ENCODE results near the gene HIP1R. TPM values are rescaled to one million over a fixed set of nuclear protein-coding genes. Genes with fewer than 3 reads are reported as not detected.
"Not testable (repeated sequence)": the region's sequence is repeated elsewhere in the genome, so short reads cannot be mapped to it uniquely, and the experiment has no call there.

The HIP1R gene
- total RNA-seq, 2 donors from 2014 or later, result 20.0 to 28.1 TPM

DNA sequence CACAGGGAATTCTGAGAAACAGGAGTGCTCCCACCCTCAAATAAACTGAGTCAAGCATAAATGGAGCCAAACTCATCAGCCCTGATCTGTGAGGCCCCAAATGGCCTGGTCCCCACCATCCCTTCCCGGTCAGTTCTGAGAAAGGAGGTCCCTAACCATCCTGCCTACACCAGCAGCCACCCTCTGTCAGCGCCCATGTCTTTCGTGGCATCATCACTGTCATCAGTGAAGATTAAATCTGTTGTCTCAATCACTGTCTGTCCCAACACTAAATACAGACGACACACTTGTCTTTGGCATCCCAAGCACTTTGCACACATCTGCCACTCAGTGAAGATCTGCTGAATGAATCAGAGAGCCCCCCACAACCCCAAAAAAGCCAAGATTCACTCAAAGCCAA lies 38.3 kb downstream of the HIP1R start:
- ATAC-seq (replicated peaks in 1 of 2) (no peak), DNase-seq (no peak)
- Mint-ChIP-seq H3K4me1 (ENCODE audit: low read depth) (peaks cover 76% of the 10 kb centered on the region), H3K27ac (no peak overlapping the region), H3K36me3 (ENCODE audit: insufficient read depth in 2 of 2) (peaks cover 8 to 14% of the 10 kb centered on the region in 2 donors), H3K9me3 (no peaks in the 10 kb centered on the region), H3K4me3 (peak overlapping the region; percentile 2 to 27), H3K27me3 (ENCODE audit: low read depth) (peaks cover 59% of the 10 kb centered on the region)

DNA sequence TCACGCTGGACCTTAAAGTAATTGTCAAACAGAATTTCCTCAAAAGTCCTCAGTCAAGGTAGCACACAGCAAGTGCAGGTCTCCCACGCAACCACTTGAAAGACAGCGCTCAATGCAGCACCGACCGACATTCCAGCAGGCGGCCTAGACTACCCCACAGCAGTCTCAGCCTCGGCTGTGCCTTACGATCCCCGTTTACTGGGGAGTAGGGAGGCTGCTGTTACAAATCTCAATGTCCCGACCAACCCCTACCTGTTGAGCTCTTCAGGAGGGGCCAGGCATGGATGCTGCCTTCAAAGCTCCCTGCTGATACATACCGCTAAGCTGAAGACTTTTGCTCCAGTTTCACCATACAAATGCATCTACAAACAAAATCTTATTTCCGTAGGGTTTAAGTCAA lies 38.8 kb downstream of the HIP1R start:
- Mint-ChIP-seq H3K27me3 (ENCODE audit: low read depth) (peaks cover 59% of the 10 kb centered on the region), H3K4me1 (ENCODE audit: low read depth) (peaks cover 82% of the 10 kb centered on the region), H3K27ac (peak overlapping the region; percentile 69), H3K4me3 (peak overlapping the region; percentile 27 to 68), H3K9me3 (no peaks in the 10 kb centered on the region), H3K36me3 (ENCODE audit: insufficient read depth in 2 of 2) (peaks cover 8 to 10% of the 10 kb centered on the region in 2 donors)
- DNase-seq (peak; percentile 49 to 64), ATAC-seq (replicated peaks in 1 of 2) (peak; percentile 48 to 57)

DNA sequence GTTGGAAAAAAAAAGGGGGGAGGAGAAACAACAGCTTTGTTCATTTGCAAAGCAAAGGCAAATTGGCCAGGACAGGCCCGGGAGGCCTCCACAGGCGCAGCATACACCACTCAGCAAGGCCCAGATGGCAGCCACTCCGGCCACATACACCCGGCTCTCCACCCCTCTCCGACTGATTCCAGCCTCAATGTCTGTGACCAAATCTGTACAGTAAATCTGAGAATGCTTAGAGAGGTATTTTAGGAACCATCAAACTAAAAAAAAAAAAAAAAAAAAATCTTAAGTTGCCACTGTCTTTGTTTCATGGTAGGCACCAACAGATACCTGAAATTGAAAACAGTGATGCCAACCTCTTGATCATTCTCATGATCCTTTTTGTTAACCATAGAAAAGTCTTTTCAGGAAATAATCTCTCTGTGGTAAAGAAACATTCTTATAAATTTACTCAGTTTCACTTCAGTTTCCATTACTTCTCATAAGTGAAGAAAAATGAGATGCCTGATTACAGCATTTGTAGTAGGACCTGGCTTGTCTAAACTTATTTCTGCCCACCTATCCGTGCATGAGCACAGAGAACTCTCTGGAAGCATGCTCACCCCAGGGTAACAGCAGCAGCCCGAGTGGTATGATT lies 40.4 kb downstream of the HIP1R start:
- peaks cover 0 to 5% of the 10 kb centered on the region in 2 donors for H3K36me3 Mint-ChIP-seq (ENCODE audit: insufficient read depth in 2 of 2)
- no peaks in the 10 kb centered on the region for H3K9me3 Mint-ChIP-seq
- peaks cover 68% of the 10 kb centered on the region for H3K27me3 Mint-ChIP-seq (ENCODE audit: low read depth)
- peak overlapping the region; percentile 62 to 64 for H3K4me3 Mint-ChIP-seq
- ATAC-seq (replicated peaks in 1 of 2) (peak; percentile 63 to 64), DNase-seq (no peak)
- H3K27ac Mint-ChIP-seq, result peak overlapping the region; percentile 45
- H3K4me1 Mint-ChIP-seq (ENCODE audit: low read depth), result peaks cover 97% of the 10 kb centered on the region

DNA sequence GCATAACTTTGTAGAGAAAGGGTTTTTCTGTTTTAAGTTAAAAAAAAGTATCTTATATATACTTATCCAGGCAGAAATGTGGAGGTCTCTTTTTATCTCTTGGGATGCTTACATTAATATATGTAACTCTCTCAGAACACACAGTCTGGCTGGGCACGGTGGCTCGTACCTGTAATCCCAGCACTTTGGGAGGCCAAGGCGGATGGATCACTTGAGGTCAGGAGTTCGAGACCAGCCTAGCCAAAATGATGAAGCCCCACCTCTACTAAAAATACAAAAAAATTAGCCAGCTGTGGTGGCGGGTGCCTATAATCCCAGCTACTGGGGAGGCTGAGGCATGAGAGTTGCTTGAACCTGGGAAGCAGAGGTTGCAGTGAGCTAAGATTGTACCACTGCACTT lies 41.0 kb downstream of the HIP1R start:
- Mint-ChIP-seq H3K27ac (peak overlapping the region; percentile 45), H3K4me3 (peak overlapping the region; percentile 62 to 64), H3K27me3 (ENCODE audit: low read depth) (peaks cover 71% of the 10 kb centered on the region), H3K4me1 (ENCODE audit: low read depth) (peaks cover 97% of the 10 kb centered on the region)
- not testable (repeated sequence) for H3K36me3 Mint-ChIP-seq (ENCODE audit: insufficient read depth in 2 of 2); ATAC-seq (replicated peaks in 1 of 2); H3K9me3 Mint-ChIP-seq; DNase-seq

DNA sequence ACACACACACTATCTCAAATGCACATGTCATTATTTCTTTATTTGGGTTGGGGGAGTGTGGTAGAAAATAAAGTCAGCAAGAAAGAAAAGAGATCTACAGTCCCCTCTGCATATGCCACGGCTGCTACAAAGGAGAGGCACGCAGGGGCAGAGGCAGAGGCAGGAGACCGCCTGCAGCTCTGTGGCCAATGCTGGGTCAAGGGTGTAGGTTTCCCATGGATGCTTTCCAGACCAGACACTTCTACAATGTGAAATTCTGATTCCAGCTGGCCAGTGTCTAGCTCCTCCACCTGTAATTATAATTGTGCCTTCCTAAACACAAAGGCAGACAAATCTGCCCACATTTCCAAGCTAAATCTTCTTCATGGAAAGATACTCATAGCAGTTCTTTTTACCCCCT lies 41.5 kb downstream of the HIP1R start:
- peaks cover 74% of the 10 kb centered on the region for H3K27me3 Mint-ChIP-seq (ENCODE audit: low read depth)
- H3K4me1 Mint-ChIP-seq (ENCODE audit: low read depth), result peaks cover 94% of the 10 kb centered on the region
- no peak for ATAC-seq (replicated peaks in 1 of 2)
- H3K4me3 Mint-ChIP-seq, result peak overlapping the region in 1 of 2 donors; percentile 24
- H3K9me3 Mint-ChIP-seq, result no peaks in the 10 kb centered on the region
- DNase-seq, result no peak
- H3K27ac Mint-ChIP-seq, result peak overlapping the region; percentile 35
- H3K36me3 Mint-ChIP-seq (ENCODE audit: insufficient read depth in 2 of 2), result peaks cover 0 to 4% of the 10 kb centered on the region in 2 donors

DNA sequence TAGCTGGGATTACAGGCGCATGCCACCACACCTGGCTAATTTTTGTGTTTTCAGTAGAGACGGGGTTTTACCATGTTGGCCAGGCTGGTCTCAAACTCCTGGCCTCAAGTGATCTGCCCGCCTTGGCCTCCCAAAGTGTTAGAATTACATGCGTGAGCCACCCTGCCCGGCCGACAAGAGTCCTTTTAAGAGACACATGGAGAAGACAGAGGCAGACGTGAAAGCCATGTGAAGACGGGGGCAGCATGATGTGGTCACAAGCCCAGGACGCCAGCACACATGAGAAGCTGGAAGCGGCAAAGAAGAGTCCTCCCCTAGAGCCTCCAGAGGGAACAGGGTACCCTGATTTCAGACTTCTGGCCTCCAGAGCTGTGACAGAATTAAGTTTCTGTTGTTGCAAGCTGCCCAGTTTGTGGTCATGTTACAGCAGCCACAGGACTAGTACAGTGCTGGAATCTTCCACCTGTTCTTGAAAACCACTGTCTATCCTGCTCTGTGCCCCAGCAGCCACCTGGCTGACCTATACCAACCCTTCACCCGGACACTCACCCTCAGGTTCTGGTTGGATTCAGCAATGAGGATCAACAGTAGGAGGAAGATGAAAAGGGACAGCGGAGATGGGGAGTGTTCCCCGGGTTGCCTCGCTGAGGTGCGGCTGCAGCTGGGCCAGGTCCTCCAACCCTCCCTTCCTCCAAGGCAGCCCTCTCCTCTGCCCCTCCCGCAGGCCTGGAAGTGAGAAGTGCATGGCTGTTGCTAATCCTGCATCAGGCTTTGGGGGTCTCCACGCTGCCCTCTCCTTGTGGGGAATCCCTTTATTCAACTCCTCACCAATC lies 43.7 kb downstream of the HIP1R start:
- Mint-ChIP-seq H3K9me3 (no peaks in the 10 kb centered on the region), H3K27me3 (ENCODE audit: low read depth) (peaks cover 75% of the 10 kb centered on the region), H3K27ac (no peak overlapping the region), H3K36me3 (ENCODE audit: insufficient read depth in 2 of 2) (peaks cover 5 to 7% of the 10 kb centered on the region in 2 donors), H3K4me3 (no peak overlapping the region), H3K4me1 (ENCODE audit: low read depth) (peaks cover 94% of the 10 kb centered on the region)
- DNase-seq (no peak), ATAC-seq (replicated peaks in 1 of 2) (no peak)

DNA sequence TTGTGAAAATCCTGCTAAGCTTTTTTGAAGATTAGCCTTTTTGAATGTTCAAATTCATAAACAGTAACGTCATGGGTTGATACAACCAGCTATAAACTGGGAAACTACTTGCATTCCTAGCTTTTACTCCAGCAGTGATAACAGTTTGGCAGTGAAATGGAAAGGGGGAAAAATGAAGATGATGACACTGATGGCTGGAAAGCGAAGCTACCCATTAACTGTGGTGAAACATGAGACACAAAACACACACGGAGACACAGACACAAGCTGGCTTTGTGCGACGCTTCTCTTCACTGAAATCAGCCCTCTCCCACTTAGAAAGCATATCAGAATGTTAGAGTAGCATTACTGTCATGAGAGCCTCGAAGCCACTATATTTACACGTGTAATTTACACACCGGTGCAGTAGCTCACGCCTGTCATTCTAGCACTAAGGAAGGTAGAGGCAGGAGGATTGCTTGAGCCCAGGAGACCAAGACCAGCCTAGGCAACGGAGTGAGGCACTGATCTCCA lies 45.0 kb downstream of the HIP1R start:
- ATAC-seq (replicated peaks in 1 of 2) (no peak), DNase-seq (no peak)
- H3K27me3 Mint-ChIP-seq (ENCODE audit: low read depth), result peaks cover 69% of the 10 kb centered on the region
- H3K4me1 Mint-ChIP-seq (ENCODE audit: low read depth), result peaks cover 96% of the 10 kb centered on the region
- no peak overlapping the region for H3K4me3 Mint-ChIP-seq
- no peak overlapping the region for H3K27ac Mint-ChIP-seq
- no peaks in the 10 kb centered on the region for H3K9me3 Mint-ChIP-seq
- peaks cover 5 to 7% of the 10 kb centered on the region in 2 donors for H3K36me3 Mint-ChIP-seq (ENCODE audit: insufficient read depth in 2 of 2)

DNA sequence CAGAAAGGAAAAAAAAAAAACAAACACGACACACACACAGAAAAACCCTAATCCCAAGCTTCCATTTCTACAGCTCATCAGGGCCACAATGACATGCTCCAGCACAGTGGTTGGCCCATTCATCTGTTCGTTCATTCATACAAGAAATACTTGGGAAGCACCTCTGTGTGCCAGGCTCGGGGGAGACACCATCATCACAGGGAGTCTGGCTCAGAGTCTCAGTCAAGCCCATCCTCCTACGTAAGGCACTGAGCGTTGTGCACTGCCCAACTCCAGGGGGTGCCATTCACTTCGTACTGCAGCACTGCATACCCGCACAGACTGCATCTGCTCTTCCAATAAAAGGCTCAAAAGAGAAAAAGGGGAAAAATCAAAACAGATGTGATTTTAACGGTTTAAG lies 45.4 kb downstream of the HIP1R start:
- peaks cover 5 to 7% of the 10 kb centered on the region in 2 donors for H3K36me3 Mint-ChIP-seq (ENCODE audit: insufficient read depth in 2 of 2)
- ATAC-seq (replicated peaks in 1 of 2), result peak; percentile 41 to 51
- H3K4me3 Mint-ChIP-seq, result no peak overlapping the region
- H3K4me1 Mint-ChIP-seq (ENCODE audit: low read depth), result peaks cover 92% of the 10 kb centered on the region
- no peak for DNase-seq
- H3K27me3 Mint-ChIP-seq (ENCODE audit: low read depth), result peaks cover 69% of the 10 kb centered on the region
- no peak overlapping the region for H3K27ac Mint-ChIP-seq
- H3K9me3 Mint-ChIP-seq, result no peaks in the 10 kb centered on the region

DNA sequence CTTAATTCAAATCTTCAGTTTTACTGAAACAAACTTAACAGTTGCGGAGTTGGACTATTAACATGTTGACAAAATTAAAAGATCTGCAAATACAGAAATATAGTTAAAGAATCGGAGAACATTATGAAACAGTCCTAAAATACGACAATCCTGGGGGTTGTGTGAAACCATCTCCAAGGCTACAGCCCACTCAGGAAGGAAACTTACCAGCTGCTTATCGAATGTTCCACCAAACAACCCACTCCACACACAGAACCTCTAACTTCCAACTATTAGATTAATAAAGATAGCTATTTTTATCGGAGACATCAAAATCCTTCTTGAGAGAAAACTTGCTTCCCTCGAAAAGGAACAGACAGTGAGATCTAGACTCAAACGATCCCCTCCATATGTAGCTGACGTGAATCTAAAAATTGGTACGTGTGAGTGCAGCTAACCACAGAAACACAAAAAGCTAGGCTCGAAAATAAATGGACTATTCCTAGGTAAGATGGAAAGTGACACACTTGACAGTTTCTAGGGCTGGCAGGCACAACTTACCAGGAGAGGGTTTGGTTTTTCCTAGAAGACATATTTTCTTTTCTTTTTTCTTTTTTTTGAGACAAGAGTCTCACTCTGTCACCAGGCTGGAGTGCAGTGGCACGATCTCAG lies 47.8 kb downstream of the HIP1R start:
- peaks cover 5 to 6% of the 10 kb centered on the region in 2 donors for H3K36me3 Mint-ChIP-seq (ENCODE audit: insufficient read depth in 2 of 2)
- no peak overlapping the region for H3K27ac Mint-ChIP-seq
- H3K4me3 Mint-ChIP-seq, result peak overlapping the region; percentile 33 to 61
- no peaks in the 10 kb centered on the region for H3K9me3 Mint-ChIP-seq
- DNase-seq, result no peak
- no peak for ATAC-seq (replicated peaks in 1 of 2)
- H3K4me1 Mint-ChIP-seq (ENCODE audit: low read depth), result peaks cover 90% of the 10 kb centered on the region
- peaks cover 60% of the 10 kb centered on the region for H3K27me3 Mint-ChIP-seq (ENCODE audit: low read depth)

DNA sequence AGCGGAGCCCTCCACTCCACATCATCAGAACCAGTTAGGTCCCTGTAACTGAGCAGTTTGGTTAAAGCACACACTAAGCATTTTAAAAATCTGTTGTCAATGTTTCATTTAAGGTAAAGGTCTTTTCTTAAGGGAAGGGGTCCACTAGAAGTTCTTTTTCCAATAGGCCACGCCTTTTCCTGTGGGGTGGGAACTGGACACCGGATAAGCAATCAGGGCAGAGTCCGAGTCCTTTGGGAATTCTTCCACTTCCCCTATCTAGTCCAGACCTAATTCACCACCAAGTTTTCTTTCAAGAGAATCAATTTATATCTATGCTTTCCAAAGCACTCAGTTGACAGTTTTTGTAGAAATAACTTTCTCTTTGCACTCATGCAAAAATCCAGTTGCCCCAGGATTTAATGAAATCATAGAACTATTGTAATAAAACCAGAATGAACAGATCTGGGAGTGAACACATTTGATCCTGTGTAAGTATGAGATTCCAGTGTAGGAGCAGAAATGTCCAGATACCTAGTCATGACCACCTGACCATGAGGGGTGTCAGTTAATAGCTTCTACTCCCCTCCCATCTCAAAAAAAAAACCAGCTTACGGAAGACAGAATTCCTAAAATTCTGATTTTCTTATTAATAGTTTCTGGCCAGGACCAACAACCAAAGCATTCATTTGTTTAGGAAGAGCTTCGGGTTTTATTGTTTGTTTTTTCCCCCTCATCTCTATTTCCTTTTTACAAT lies 49.0 kb downstream of the HIP1R start:
- H3K4me1 Mint-ChIP-seq (ENCODE audit: low read depth), result peaks cover 90% of the 10 kb centered on the region
- no peak overlapping the region for H3K27ac Mint-ChIP-seq
- H3K9me3 Mint-ChIP-seq, result no peaks in the 10 kb centered on the region

DNA sequence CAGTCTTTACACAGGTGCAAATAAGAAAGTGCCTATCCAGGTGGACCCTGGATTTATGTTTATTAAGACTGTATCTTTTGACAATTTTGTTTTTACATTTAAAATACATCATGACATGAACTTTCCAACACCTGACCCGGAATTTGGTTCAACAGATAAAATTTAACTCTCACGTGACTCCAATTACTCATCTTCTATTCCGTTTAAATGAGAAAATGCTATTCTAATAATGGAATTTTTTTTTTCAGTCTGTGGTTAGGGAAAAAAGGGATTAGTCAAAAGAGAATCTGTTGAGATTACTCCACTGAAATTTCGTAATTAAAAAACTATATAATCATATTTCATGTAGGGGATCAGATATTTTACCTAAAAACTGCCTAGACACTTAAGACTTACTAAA lies 49.6 kb downstream of the HIP1R start:
- H3K36me3 Mint-ChIP-seq (ENCODE audit: insufficient read depth in 2 of 2), result peaks cover 5 to 8% of the 10 kb centered on the region in 2 donors
- no peaks in the 10 kb centered on the region for H3K9me3 Mint-ChIP-seq
- peaks cover 90% of the 10 kb centered on the region for H3K4me1 Mint-ChIP-seq (ENCODE audit: low read depth)
- ATAC-seq (replicated peaks in 1 of 2) (no peak), DNase-seq (no peak)
- peaks cover 49% of the 10 kb centered on the region for H3K27me3 Mint-ChIP-seq (ENCODE audit: low read depth)
- no peak overlapping the region for H3K27ac Mint-ChIP-seq
- H3K4me3 Mint-ChIP-seq, result no peak overlapping the region

More for the DNA sequence above, 49.0 kb downstream of the HIP1R start:
- Mint-ChIP-seq H3K4me3 (peak overlapping the region; percentile 8 to 47), H3K27me3 (ENCODE audit: low read depth) (peaks cover 55% of the 10 kb centered on the region), H3K36me3 (ENCODE audit: insufficient read depth in 2 of 2) (peaks cover 5 to 6% of the 10 kb centered on the region in 2 donors)
- DNase-seq (no peak), ATAC-seq (replicated peaks in 1 of 2) (no peak)

DNA sequence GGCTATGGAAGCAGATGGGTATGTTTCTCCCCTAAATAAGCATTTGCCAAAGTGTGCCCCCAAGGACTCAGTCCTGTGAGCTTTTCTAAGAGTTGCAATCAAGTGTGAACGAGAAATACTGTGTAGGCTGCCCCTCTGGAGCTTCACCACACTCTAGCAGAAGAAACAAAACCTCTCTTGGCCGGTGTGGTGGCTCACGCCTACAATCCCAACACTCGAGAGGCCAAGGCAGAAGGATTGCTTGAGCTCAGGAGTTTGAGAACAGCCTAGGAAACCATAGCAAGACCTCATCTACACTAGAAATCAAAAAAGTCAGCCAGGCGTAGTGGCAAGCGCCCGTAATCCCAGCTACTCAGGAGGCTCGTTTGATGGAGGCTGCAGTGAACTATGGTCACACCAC lies 50.9 kb downstream of the HIP1R start:
- H3K4me3 Mint-ChIP-seq, result no peak overlapping the region
- DNase-seq, result no peak
- H3K9me3 Mint-ChIP-seq, result no peaks in the 10 kb centered on the region
- peaks cover 90% of the 10 kb centered on the region for H3K4me1 Mint-ChIP-seq (ENCODE audit: low read depth)
- peaks cover 41% of the 10 kb centered on the region for H3K27me3 Mint-ChIP-seq (ENCODE audit: low read depth)
- peaks cover 5 to 8% of the 10 kb centered on the region in 2 donors for H3K36me3 Mint-ChIP-seq (ENCODE audit: insufficient read depth in 2 of 2)
- ATAC-seq (replicated peaks in 1 of 2), result no peak
- no peak overlapping the region for H3K27ac Mint-ChIP-seq

Measured in activated T-cell treated with anti-CD3 and anti-CD28 coated beads, Interleukin-2, amount 50 U/mL, for 72 hours (primary cell).